ENCODE measurements around the gene ZKSCAN1.

The ZKSCAN1 gene

GRCh38 chr7:100081535-100082102 is 66.2 kb downstream of the ZKSCAN1 start, which contains the start of gene ZNF3:
Gene ZNF3, minus strand, starts transcription at chr7:100081723. Its CDS starts 4,366 bp downstream, at chr7:100077357.
- peak; percentile 100 for DNase-seq

DNA sequence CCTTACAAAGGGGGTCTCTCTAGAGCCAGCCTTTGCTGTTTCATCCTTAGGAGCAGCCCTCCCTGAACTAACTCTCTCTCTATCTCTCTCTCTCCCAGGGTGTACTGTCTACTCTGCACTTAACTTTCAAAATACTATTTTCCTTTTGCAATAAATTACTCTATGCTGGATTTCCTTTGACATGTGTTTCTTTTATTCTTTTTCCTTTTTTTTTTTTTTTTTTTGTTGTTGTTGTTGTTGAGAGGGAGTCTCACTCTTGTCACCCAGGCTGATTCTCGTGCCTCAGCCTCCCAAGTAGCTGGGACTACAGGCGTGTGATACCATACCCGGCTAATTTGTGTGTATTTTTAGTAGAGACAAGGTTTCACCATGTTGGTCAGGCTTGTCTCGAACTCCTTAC is 67.6 kb downstream of the ZKSCAN1 start:
- no peak for DNase-seq

DNA sequence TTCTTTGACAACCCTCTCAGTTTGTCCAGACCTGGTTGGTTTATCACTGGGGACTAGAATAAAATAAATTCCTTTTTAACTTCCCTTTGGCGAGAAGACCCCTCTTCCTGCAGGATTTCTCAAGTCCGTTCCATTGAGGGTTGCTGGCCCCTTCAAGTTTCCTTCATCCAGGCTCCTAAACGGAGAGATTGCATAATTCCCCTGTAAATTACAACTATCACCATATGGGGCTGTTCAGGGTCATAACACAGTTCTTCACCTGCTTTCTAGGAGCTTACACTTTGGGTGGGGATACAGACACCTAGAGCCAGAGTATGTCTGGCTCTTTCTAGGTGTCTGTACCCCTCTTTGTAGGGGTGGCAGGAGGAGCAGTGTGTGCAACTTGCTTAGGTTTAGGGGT is 70.1 kb downstream of the ZKSCAN1 start:
- DNase-seq = no peak

GRCh38 chr7:100087055-100087750 is 71.8 kb downstream of the ZKSCAN1 start:
- DNase-seq = no peak

DNA sequence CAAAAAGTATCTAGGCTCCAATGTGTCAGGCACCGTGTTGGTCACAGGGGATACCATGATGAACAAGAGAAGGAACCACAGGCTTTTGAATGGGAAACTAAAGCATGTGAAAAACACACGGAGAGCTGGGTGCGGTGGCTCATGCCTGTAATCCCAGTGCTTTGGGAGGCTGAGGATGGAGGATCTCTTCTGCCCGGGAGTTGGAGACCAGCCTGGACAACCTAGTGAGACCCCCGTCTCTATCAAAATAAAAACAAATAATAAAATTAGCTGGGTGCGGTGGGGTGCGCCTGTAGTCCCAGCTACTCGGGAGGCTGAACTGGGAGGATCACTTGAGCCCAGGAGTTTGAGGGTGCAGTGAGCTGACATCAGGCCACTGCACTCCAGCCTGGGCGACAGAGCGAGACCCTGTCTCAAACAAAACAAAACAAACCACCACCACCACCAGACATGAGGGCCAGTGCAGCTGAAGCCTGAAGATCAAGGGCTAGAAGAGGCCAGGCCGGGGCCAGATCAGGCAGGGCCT is 72.8 kb downstream of the ZKSCAN1 start:
- DNase-seq = no peak

DNA sequence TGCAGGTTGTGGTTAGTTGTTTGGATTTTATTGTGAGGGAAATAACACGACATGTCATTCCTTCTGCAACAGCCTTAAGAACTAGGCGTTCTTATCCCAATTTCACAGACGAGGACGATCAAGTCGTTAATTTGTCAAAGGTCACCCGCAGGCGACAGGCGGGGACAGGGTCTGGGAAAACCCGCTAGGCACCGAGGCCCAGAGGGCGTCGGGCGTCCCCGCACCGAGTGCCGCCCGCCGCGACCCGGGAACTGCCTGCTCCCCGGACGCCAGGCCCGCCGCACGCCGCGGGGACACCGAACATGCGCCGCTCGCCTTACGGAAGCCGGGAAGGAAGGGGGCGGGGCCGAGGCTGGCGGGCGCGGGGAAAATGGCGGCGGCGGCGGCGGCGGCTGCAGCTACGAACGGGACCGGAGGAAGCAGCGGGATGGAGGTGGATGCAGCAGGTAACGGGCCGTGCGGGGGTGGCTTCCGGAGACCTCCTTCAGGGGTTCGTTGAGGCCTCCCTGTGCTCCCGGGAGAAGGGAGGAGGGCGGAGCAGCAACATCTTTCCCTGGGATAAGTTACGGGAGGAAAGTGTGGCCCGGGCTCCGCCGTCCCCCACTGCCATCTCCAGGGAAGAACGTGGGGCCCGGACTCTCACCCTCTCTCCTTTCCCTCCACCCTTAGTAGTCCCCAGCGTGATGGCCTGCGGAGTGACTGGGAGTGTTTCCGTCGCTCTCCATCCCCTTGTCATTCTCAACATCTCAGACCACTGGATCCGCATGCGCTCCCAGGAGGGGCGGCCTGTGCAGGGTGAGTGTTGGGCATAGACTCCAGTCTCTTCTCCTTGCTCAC is 73.4 kb downstream of the ZKSCAN1 start, which contains the start of gene COPS6:
TSS of gene COPS6 (plus strand) at position 349 of the 837 bp plus-strand sequence. CDS start at position 371, 22 bp downstream.
- peak; percentile 96 for DNase-seq

- no peak for DNase-seq
These were observed 74.2 kb downstream of the ZKSCAN1 start for GRCh38 chr7:100089458-100090196.

DNA sequence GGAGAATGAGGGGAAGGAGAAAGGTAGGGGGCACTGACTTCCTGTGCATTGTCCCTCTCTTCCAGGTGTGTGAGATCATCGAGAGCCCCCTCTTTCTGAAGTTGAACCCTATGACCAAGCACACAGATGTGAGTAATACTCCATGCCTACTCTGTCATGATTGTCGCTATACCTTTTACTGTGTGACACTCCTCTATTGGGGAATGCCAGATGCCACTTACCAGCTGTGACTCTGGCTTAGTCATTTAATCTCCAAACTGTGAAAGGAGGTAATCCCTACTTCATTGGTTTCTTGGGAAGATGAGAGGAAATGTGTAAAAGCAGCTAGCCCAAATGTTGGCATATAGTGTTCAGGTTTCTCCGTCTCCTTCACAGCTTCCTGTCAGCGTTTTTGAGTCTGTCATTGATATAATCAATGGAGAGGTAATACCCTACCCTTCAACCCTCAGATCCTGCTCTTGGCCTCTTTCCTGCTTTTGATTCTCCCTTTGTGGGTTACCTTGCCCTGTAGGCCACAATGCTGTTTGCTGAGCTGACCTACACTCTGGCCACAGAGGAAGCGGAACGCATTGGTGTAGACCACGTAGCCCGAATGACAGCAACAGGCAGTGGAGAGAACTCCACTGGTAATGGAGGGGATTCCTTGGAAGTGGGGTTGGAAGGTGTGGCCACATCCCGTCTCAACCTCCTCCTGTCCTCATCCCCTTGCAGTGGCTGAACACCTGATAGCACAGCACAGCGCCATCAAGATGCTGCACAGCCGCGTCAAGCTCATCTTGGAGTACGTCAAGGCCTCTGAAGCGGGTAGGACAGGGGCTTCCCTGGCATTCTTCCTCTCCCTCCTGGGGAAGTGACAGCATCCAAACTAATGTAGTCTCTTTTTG is 75.4 kb downstream of the ZKSCAN1 start:
- DNase-seq = peak; percentile 67

Data from DMS53 (cell line).